ENCODE data around the gene MYO5B. TPM values are rescaled to one million over a fixed set of nuclear protein-coding genes. Genes with fewer than 3 reads are reported as not detected.

Gene MYO5B
- polyA plus RNA-seq, 1 donor (not counting 4 experiments of a cell fraction or from before 2014, with no cell fraction given), result 6.8 TPM

GRCh38 chr18:50138181-50139064 lies 56.5 kb downstream of the MYO5B start:
- DNase-seq (ENCODE audit: low read depth, low spot score), result no peak

GRCh38 chr18:50135903-50136302 lies 59.0 kb downstream of the MYO5B start:
- no peaks in the 10 kb centered on the region for H3K9me3 ChIP-seq (ENCODE audit: control insufficient read depth, low read depth, low read length)
- FAIRE-seq (no peak), DNase-seq (ENCODE audit: low read depth, low spot score) (no peak)
- H3K4me3 ChIP-seq (ENCODE audit: control insufficient read depth in 2 of 3, extremely low read depth in 1 of 3, insufficient read depth in 2 of 3, low read depth in 1 of 3, low read length in 3 of 3), result no peak overlapping the region
- peaks cover 11% of the 10 kb centered on the region for H3K27me3 ChIP-seq (ENCODE audit: control insufficient read depth, extremely low read depth, insufficient read depth, low read length)
- no peaks in the 10 kb centered on the region for H3K4me1 ChIP-seq (ENCODE audit: control insufficient read depth, extremely low read depth, insufficient read depth, low read length)
- no peak overlapping the region for H3K27ac ChIP-seq (ENCODE audit: control insufficient read depth, insufficient read depth, low read length)
- H4K20me1 ChIP-seq (ENCODE audit: control insufficient read depth, extremely low read depth, insufficient read depth, low read length), result no peaks in the 10 kb centered on the region
- dilution Hi-C loops (cut with MboI; ENCODE audit: extremely low pct_ligation_motif_present, low sequenced_read_pairs), result no loop called here
- no peaks in the 10 kb centered on the region for H3K79me2 ChIP-seq (ENCODE audit: control insufficient read depth, insufficient read depth, low read length)
- TF ChIP-seq CTCF (optimal IDR thresholded peaks at IDR 0.05 in 1 of 3, IDR thresholded peaks at IDR 0.05 in 1 of 3, conservative IDR thresholded peaks at IDR 0.05 in 1 of 3; ENCODE audit: extremely low read depth in 1 of 3, insufficient read depth in 2 of 3, low read length in 3 of 3) (no peak), EZH2 (IDR thresholded peaks at IDR 0.05; ENCODE audit: low read length) (no peak)
- H3K4me2 ChIP-seq (ENCODE audit: control insufficient read depth, extremely low read depth, insufficient read depth, low read depth, low read length), result no peak overlapping the region
- H3K9me1 ChIP-seq (ENCODE audit: control insufficient read depth, extremely low read depth, insufficient read depth, low read length), result no peaks in the 10 kb centered on the region
- H2AFZ ChIP-seq (ENCODE audit: control insufficient read depth, low read length), result no peak overlapping the region
- H3K36me3 ChIP-seq (ENCODE audit: control insufficient read depth in 2 of 2, extremely low read depth in 1 of 2, insufficient read depth in 2 of 2, low read length in 2 of 2), result no peaks in the 10 kb centered on the region
- H3K9ac ChIP-seq (ENCODE audit: control insufficient read depth, extremely low read depth, insufficient read depth, low read length), result no peak overlapping the region

More at GRCh38 chr18:50138181-50139064, 56.5 kb downstream of the MYO5B start:
- dilution Hi-C loops (cut with MboI; ENCODE audit: extremely low pct_ligation_motif_present, low sequenced_read_pairs), result no loop called here
- peaks cover 11% of the 10 kb centered on the region for H3K27me3 ChIP-seq (ENCODE audit: control insufficient read depth, extremely low read depth, insufficient read depth, low read length)
- H3K27ac ChIP-seq (ENCODE audit: control insufficient read depth, insufficient read depth, low read length), result no peak overlapping the region
- H4K20me1 ChIP-seq (ENCODE audit: control insufficient read depth, extremely low read depth, insufficient read depth, low read length), result no peaks in the 10 kb centered on the region
- H3K4me3 ChIP-seq (ENCODE audit: control insufficient read depth in 2 of 3, extremely low read depth in 1 of 3, insufficient read depth in 2 of 3, low read depth in 1 of 3, low read length in 3 of 3), result no peak overlapping the region
- no peak for FAIRE-seq
- TF ChIP-seq CTCF (optimal IDR thresholded peaks at IDR 0.05 in 1 of 3, IDR thresholded peaks at IDR 0.05 in 1 of 3, conservative IDR thresholded peaks at IDR 0.05 in 1 of 3; ENCODE audit: extremely low read depth in 1 of 3, insufficient read depth in 2 of 3, low read length in 3 of 3) (no peak), EZH2 (IDR thresholded peaks at IDR 0.05; ENCODE audit: low read length) (no peak)
- no peaks in the 10 kb centered on the region for H3K36me3 ChIP-seq (ENCODE audit: control insufficient read depth in 2 of 2, extremely low read depth in 1 of 2, insufficient read depth in 2 of 2, low read length in 2 of 2)
- H3K9me1 ChIP-seq (ENCODE audit: control insufficient read depth, extremely low read depth, insufficient read depth, low read length), result no peaks in the 10 kb centered on the region
- no peak overlapping the region for H3K9ac ChIP-seq (ENCODE audit: control insufficient read depth, extremely low read depth, insufficient read depth, low read length)
- H3K9me3 ChIP-seq (ENCODE audit: control insufficient read depth, low read depth, low read length), result no peaks in the 10 kb centered on the region
- no peak overlapping the region for H3K4me2 ChIP-seq (ENCODE audit: control insufficient read depth, extremely low read depth, insufficient read depth, low read depth, low read length)
- H3K79me2 ChIP-seq (ENCODE audit: control insufficient read depth, insufficient read depth, low read length), result no peaks in the 10 kb centered on the region
- no peak overlapping the region for H2AFZ ChIP-seq (ENCODE audit: control insufficient read depth, low read length)
- H3K4me1 ChIP-seq (ENCODE audit: control insufficient read depth, extremely low read depth, insufficient read depth, low read length), result peaks cover 7% of the 10 kb centered on the region

Measured in keratinocyte (primary cell).